GM12878 (cell line): ENCODE results near the gene OR2AG2. TPM values are rescaled to one million over a fixed set of nuclear protein-coding genes. Genes with fewer than 3 reads are reported as not detected.

Source experiments
- ATAC-seq: fragments of 200-7000 bp; cut with Tn5 transposase; 3 replicates; pipeline ENCODE4 v1.9.1; 2020; ENCODE audit warnings: mild to moderate bottlenecking, moderate library complexity
- BruUV-seq: library from RNA; stranded (reverse); fragments of 400-500 nt; replicated peaks from 2 replicates; lab custom pipeline; 2021; lab: Mats Ljungman, UMichigan
- CTCF ChIA-PET: fragments of 300-600 bp; sonication (Branson Sonifier 250); formaldehyde crosslinking; extraction: SDS; loops from one replicate; lab custom pipeline; 2021; ENCODE audit warnings: inconsistent platforms; lab: Yijun Ruan, JAX
- POLR2A ChIA-PET: fragments of 350-600 bp; formaldehyde crosslinking; extraction: SDS; loops from one replicate; lab custom pipeline; 2021; ENCODE audit warnings: inconsistent platforms; lab: Charles Lee
- RAD21 ChIA-PET: fragments of 300-600 bp; sonication (Branson Sonifier 250); formaldehyde crosslinking; loops from one replicate; lab custom pipeline; 2023; ENCODE audit warnings: antibody characterized with exemption; ENCODE audit not compliant: unreplicated experiment; lab: Charles Lee
- SMC1A ChIA-PET: fragments of 300-600 bp; sonication (Branson Sonifier 250); formaldehyde crosslinking; loops from one replicate; lab custom pipeline; 2023; ENCODE audit not compliant: unreplicated experiment, uncharacterized antibody; lab: Charles Lee
- DNase-seq: peaks from one replicate; pipeline ENCODE4 v3.0.0-alpha.2; 2011; ENCODE audit warnings: low read depth, low spot score
- FAIRE-seq: peaks from 3 replicates; lab custom pipeline; 2011; peaks lifted over from hg19 to GRCh38; lab: Jason Lieb, UNC
- H2AFZ ChIP-seq: 2 replicates; pipeline ENCODE4 v1.6.0; 2011; ENCODE audit warnings: low read depth, low read length, control low read depth; ENCODE audit not compliant: control insufficient read depth
- H3K27ac ChIP-seq: 2 replicates; pipeline ENCODE4 v1.5.1; 2011; ENCODE audit warnings: control low read depth; ENCODE audit not compliant: control insufficient read depth, insufficient read depth
- H3K27me3 ChIP-seq, 2 experiments: replicated peaks in 1 of 2; 2 replicates each; pipeline versions ENCODE4 v1.6.0 to v1.6.1; 2011; ENCODE audit warnings: low read length in 1 of 2; ENCODE audit not compliant: control insufficient read depth in 2 of 2, insufficient read depth in 2 of 2
- H3K36me3 ChIP-seq, 2 experiments: 2 replicates each; pipeline ENCODE4 v1.5.1; 2011; ENCODE audit warnings: low read length in 1 of 2; ENCODE audit not compliant: control insufficient read depth in 2 of 2, insufficient read depth in 2 of 2
- H3K4me1 ChIP-seq: 2 replicates; pipeline ENCODE4 v1.6.1; 2011; ENCODE audit warnings: mild to moderate bottlenecking, low read length, moderate library complexity, mixed read lengths; ENCODE audit not compliant: control insufficient read depth, insufficient read depth
- H3K4me2 ChIP-seq: 2 replicates; pipeline ENCODE4 v1.6.0; 2011; ENCODE audit warnings: control low read depth; ENCODE audit not compliant: control insufficient read depth, insufficient read depth
- H3K4me3 ChIP-seq: fragments of 200-600 bp; sonication (generic); 2 replicates; pipeline ENCODE4 v1.5.1; 2016
- H3K79me2 ChIP-seq: 2 replicates; pipeline ENCODE4 v1.6.0; 2011; ENCODE audit warnings: low read length; ENCODE audit not compliant: control insufficient read depth, insufficient read depth
- H3K9ac ChIP-seq: 2 replicates; pipeline ENCODE4 v1.8.0; 2011; ENCODE audit warnings: low read length, control low read depth, mixed read lengths; ENCODE audit not compliant: control insufficient read depth, insufficient read depth
- H3K9me3 ChIP-seq: replicated peaks from 3 replicates; pipeline ENCODE4 v1.5.1; 2011; ENCODE audit warnings: mild to moderate bottlenecking, low read length; ENCODE audit not compliant: control insufficient read depth, insufficient read depth
- H4K20me1 ChIP-seq: 2 replicates; pipeline ENCODE4 v1.6.0; 2011; ENCODE audit not compliant: control insufficient read depth, insufficient read depth
- BCL11A ChIP-seq: IDR thresholded peaks from 2 replicates; pipeline ENCODE4 v1.6.1; 2011; ENCODE audit warnings: low read depth, low read length
- EGR1 ChIP-seq, 2 experiments: IDR thresholded peaks; 1 replicate in 1 of 2; 2 replicates in 1 of 2; pipeline ENCODE4 v1.6.1; 2011 to 2012; ENCODE audit warnings: low read depth in 2 of 2, low read length in 2 of 2, borderline replicate concordance in 1 of 2, mild to moderate bottlenecking in 1 of 2, moderate library complexity in 1 of 2
- EP300 ChIP-seq, 2 experiments: fragments of 150-350 bp in 1 of 2; IDR thresholded peaks; 2 replicates each; pipeline ENCODE4 v1.6.1; 2011 to 2012; ENCODE audit warnings: low read depth in 2 of 2, low read length in 2 of 2, borderline replicate concordance in 1 of 2, improper control_type of control experiment in 1 of 2, inconsistent platforms in 1 of 2; ENCODE audit not compliant: control insufficient read depth in 1 of 2
- TARDBP ChIP-seq: IDR thresholded peaks from 2 replicates; pipeline ENCODE4 v1.6.1; 2016; ENCODE audit warnings: borderline replicate concordance
- ZNF217 ChIP-seq: fragments of 450-650 bp; IDR thresholded peaks from 2 replicates; pipeline ENCODE4 v1.6.1; 2017; ENCODE audit warnings: antibody characterized with exemption, mild to moderate bottlenecking
- WGBS: methylation state at CpG from one replicate; pipeline ENCODE4 v1.1.6; 2016; ENCODE audit warnings: low lambda C conversion rate; ENCODE audit not compliant: insufficient replicate concordance, insufficient coverage; ENCODE audit errors: missing lambda C conversion rate; 5-methylcytosine and 5-hydroxymethylcytosine counted together
- in situ Hi-C: fragments of 300-500 bp; cut with MboI; formaldehyde crosslinking; loops from 9 replicates; pipeline ENCODE4 v1.14.3; 2018; ENCODE audit warnings: mixed read lengths
- intact Hi-C: fragments of 100-400 bp; cut with micrococcal nuclease; formaldehyde crosslinking; loops from one replicate; pipeline ENCODE4 v1.14.2; 2022; ENCODE audit not compliant: unreplicated experiment
- polyA plus RNA-seq, 11 experiments: library from polyadenylated mRNA; depleted of rRNA in 4 of 11; unstranded in 6 of 11; stranded (reverse) in 5 of 11; fragments of >200 nt; fragmentation: Nextera tagmentation in 4 of 11; fragmentation: Illumina TruSeq in 1 of 11; extraction: Ambion mirVana in 4 of 11; extraction: Trizol in 1 of 11; gene quantifications; 1 replicate in 1 of 11; 2 replicates in 10 of 11; pipeline versions ENCODE4 v1.2.1 to v1.2.3, GENCODE V29; 2011 to 2016; ENCODE audit warnings: inconsistent platforms in 2 of 11, missing spikeins in 2 of 11, low read depth in 1 of 11
- total RNA-seq, 4 experiments: library from RNA; depleted of rRNA in 3 of 4; stranded (reverse); fragments of >200 nt in 3 of 4; fragmentation: Illumina TruSeq in 1 of 4; extraction: Trizol in 1 of 4; gene quantifications; 2 replicates each; pipeline versions ENCODE4 v1.2.1 to v1.2.3, GENCODE V29; 2013 to 2021
- TF ChIP-seq, protein P1 (sequence below): IDR thresholded peaks from 2 replicates; pipeline ENCODE4 v1.6.1; 2011; ENCODE audit warnings: low read depth, low read length, improper control_type of control experiment, borderline replicate concordance
- TF ChIP-seq, protein P2 (sequence below): IDR thresholded peaks from 2 replicates; pipeline ENCODE4 v1.6.1; 2012; ENCODE audit warnings: low read depth, low read length, improper control_type of control experiment
- TF ChIP-seq, protein P3 (sequence below): fragments of 450-650 bp; formaldehyde crosslinking; IDR thresholded peaks from 2 replicates; pipeline ENCODE4 v1.4.0; 2020; ENCODE audit warnings: mild to moderate bottlenecking, moderate library complexity

The OR2AG2 gene
- total and polyA plus RNA-seq, 10 of the 15 experiments (the other 5 are each of a cell fraction or from before 2014, with no cell fraction given) = 0.01 to 0.09 (median 0.07) TPM; not detected in 6

DNA sequence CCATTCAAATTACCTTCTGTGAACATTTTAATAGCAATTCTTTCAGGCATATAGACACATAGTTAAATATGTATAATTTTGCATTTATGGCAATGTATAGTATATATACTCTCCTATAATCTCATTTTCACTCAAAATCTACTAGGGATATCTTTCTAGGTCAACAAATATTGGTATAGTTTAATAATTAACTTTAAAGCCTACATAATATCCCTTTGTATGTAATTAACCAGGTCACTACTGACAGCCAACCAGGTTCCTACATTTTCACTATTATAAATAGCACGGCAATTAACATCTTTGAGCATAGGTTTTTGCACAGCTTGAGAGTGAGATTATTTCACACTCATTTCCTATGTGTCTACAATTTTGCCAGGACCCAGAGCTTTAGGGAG, 15.8 kb downstream of the OR2AG2 start:
- CTCF ChIA-PET = interaction anchor here (0.6 to 17.5 kb wide), 27 partner anchors 9 to 939 kb away, joined by 3 to 728 read pairs (median 6); partner anchors contain the start of genes MRPL17, OR2AG2 and TPP1
- no peak overlapping the region for H3K9ac ChIP-seq
- H3K4me3 ChIP-seq = no peak overlapping the region
- H3K27ac ChIP-seq = no peak overlapping the region
- no peaks in the 10 kb centered on the region for H3K27me3 ChIP-seq
- no peaks in the 10 kb centered on the region for H4K20me1 ChIP-seq
- no peak for FAIRE-seq
- in situ Hi-C loops = no loop called here
- H3K4me1 ChIP-seq = no peaks in the 10 kb centered on the region
- SMC1A ChIA-PET = interaction anchor here (0.9 to 17.8 kb wide), 12 partner anchors 9 to 225 kb away, joined by 3 to 420 read pairs (median 6); partner anchors contain the start of genes MRPL17 and OR2AG2
- DNase-seq = no peak
- no peak overlapping the region for H3K4me2 ChIP-seq
- no peak for ATAC-seq
- WGBS = 96% methylated on average over 1 of the region's 1 CpG
- TF ChIP-seq, protein P1, sequence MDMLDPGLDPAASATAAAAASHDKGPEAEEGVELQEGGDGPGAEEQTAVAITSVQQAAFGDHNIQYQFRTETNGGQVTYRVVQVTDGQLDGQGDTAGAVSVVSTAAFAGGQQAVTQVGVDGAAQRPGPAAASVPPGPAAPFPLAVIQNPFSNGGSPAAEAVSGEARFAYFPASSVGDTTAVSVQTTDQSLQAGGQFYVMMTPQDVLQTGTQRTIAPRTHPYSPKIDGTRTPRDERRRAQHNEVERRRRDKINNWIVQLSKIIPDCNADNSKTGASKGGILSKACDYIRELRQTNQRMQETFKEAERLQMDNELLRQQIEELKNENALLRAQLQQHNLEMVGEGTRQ = no peak
- TF ChIP-seq BCL11A (no peak), ZNF217 (no peak), EGR1 (IDR thresholded peaks at IDR 0.05; ENCODE audit: borderline replicate concordance in 1 of 2, low read depth in 2 of 2, low read length in 2 of 2) (no peak), EP300 (IDR thresholded peaks at IDR 0.05; ENCODE audit: borderline replicate concordance in 1 of 2, control insufficient read depth in 1 of 2, low read depth in 2 of 2, low read length in 2 of 2) (no peak), TARDBP (no peak)
- TF ChIP-seq, protein P2, sequence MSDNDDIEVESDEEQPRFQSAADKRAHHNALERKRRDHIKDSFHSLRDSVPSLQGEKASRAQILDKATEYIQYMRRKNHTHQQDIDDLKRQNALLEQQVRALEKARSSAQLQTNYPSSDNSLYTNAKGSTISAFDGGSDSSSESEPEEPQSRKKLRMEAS = no peak
- TF ChIP-seq, protein P3, sequence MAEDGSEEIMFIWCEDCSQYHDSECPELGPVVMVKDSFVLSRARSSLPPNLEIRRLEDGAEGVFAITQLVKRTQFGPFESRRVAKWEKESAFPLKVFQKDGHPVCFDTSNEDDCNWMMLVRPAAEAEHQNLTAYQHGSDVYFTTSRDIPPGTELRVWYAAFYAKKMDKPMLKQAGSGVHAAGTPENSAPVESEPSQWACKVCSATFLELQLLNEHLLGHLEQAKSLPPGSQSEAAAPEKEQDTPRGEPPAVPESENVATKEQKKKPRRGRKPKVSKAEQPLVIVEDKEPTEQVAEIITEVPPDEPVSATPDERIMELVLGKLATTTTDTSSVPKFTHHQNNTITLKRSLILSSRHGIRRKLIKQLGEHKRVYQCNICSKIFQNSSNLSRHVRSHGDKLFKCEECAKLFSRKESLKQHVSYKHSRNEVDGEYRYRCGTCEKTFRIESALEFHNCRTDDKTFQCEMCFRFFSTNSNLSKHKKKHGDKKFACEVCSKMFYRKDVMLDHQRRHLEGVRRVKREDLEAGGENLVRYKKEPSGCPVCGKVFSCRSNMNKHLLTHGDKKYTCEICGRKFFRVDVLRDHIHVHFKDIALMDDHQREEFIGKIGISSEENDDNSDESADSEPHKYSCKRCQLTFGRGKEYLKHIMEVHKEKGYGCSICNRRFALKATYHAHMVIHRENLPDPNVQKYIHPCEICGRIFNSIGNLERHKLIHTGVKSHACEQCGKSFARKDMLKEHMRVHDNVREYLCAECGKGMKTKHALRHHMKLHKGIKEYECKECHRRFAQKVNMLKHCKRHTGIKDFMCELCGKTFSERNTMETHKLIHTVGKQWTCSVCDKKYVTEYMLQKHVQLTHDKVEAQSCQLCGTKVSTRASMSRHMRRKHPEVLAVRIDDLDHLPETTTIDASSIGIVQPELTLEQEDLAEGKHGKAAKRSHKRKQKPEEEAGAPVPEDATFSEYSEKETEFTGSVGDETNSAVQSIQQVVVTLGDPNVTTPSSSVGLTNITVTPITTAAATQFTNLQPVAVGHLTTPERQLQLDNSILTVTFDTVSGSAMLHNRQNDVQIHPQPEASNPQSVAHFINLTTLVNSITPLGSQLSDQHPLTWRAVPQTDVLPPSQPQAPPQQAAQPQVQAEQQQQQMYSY (CRISPR knock-in tag) = no peak
- no peaks in the 10 kb centered on the region for H3K9me3 ChIP-seq
- BruUV-seq = no TSS peak
- no peak overlapping the region for H2AFZ ChIP-seq
- intact Hi-C loops = loop anchor here (2.0 kb wide), 1 partner anchor 49 kb away; no protein-coding TSS in a partner anchor
- POLR2A ChIA-PET = interaction anchor here (2.0 kb wide), 1 partner anchor 9 kb away, joined by 4 read pairs; no protein-coding TSS in a partner anchor
- no peaks in the 10 kb centered on the region for H3K79me2 ChIP-seq
- no peaks in the 10 kb centered on the region for H3K36me3 ChIP-seq
- RAD21 ChIA-PET = interaction anchor here (0.6 to 8.0 kb wide), 13 partner anchors 10 to 377 kb away, joined by 3 to 141 read pairs (median 4); no protein-coding TSS in a partner anchor
